Fibroblast of lung (primary cell): ENCODE data around the gene MROH7. TPM values are rescaled to one million over a fixed set of nuclear protein-coding genes. Genes with fewer than 3 reads are reported as not detected.

ENCODE experiments used
- DNase-seq, 2 donors: peaks; one replicate each; pipeline versions ENCODE4 v3.0.0 to v3.0.0-alpha.2; 2010; ENCODE audit warnings: low read depth in 2 of 2
- H2AFZ ChIP-seq: 2 replicates; pipeline ENCODE4 v1.5.1; 2012; ENCODE audit warnings: low read length, control low read depth, inconsistent platforms
- H3K27ac ChIP-seq: 2 replicates; pipeline ENCODE4 v1.5.1; 2011; ENCODE audit warnings: low read length, control low read depth; ENCODE audit not compliant: insufficient read depth
- H3K27me3 ChIP-seq: 2 replicates; pipeline ENCODE4 v1.5.1; 2011; ENCODE audit warnings: mild to moderate bottlenecking, low read length; ENCODE audit not compliant: control insufficient read depth, insufficient read depth
- H3K36me3 ChIP-seq: 2 replicates; pipeline ENCODE4 v1.5.1; 2011; ENCODE audit warnings: low read length; ENCODE audit not compliant: control insufficient read depth, insufficient read depth
- H3K4me1 ChIP-seq: 2 replicates; pipeline ENCODE4 v1.5.1; 2011; ENCODE audit warnings: low read length; ENCODE audit not compliant: control insufficient read depth, insufficient read depth; ENCODE audit errors: extremely low read depth
- H3K4me2 ChIP-seq: 2 replicates; pipeline ENCODE4 v1.5.1; 2011; ENCODE audit warnings: low read length, control low read depth; ENCODE audit not compliant: insufficient read depth; ENCODE audit errors: extremely low read depth
- H3K4me3 ChIP-seq, 4 experiments: fragments of 200-600 bp in 1 of 4; sonication (generic) in 1 of 4; replicated peaks in 1 of 4; 2 replicates each; pipeline ENCODE4 v1.5.1; 2011 to 2016; ENCODE audit warnings: low read length in 4 of 4, low read depth in 3 of 4, mild to moderate bottlenecking in 3 of 4, control low read depth in 2 of 4, inconsistent platforms in 1 of 4, mixed read lengths in 1 of 4; ENCODE audit not compliant: insufficient read depth in 1 of 4; ENCODE audit errors: control extremely low read depth in 1 of 4
- H3K79me2 ChIP-seq: 2 replicates; pipeline ENCODE4 v1.5.1; 2012; ENCODE audit warnings: mild to moderate bottlenecking, low read length, inconsistent platforms; ENCODE audit not compliant: control insufficient read depth, insufficient read depth
- H3K9ac ChIP-seq: 2 replicates; pipeline ENCODE4 v1.5.1; 2011; ENCODE audit warnings: mild to moderate bottlenecking, low read length, control low read depth; ENCODE audit not compliant: insufficient read depth
- H3K9me3 ChIP-seq: 2 replicates; pipeline ENCODE4 v1.5.1; 2012; ENCODE audit warnings: low read depth, low read length; ENCODE audit not compliant: control insufficient read depth, insufficient read depth
- H4K20me1 ChIP-seq: 2 replicates; pipeline ENCODE4 v1.5.1; 2011; ENCODE audit warnings: low read length; ENCODE audit not compliant: control insufficient read depth, insufficient read depth; ENCODE audit errors: extremely low read depth
- CTCF ChIP-seq, 2 donors: IDR thresholded peaks in 1 of 2; conservative IDR thresholded peaks in 1 of 2; 1 replicate in 1 of 2; 2 replicates in 1 of 2; pipeline ENCODE4 v1.5.1; 2011 to 2012; ENCODE audit warnings: low read length in 2 of 2, control low read depth in 1 of 2, inconsistent platforms in 1 of 2, low read depth in 1 of 2, mild to moderate bottlenecking in 1 of 2
- EZH2 ChIP-seq: IDR thresholded peaks from 2 replicates; pipeline ENCODE4 v1.5.1; 2012; ENCODE audit warnings: low read length, control low read depth, mild to moderate bottlenecking; ENCODE audit errors: missing control alignments
- polyA plus RNA-seq, 2 donors: library from polyadenylated mRNA; depleted of rRNA in 1 of 2; stranded (reverse) in 1 of 2; unstranded in 1 of 2; fragments of >200 nt; gene quantifications; 2 replicates each; pipeline ENCODE4 v1.2.1, GENCODE V29; 2011 to 2012; ENCODE audit warnings: missing spikeins in 1 of 2
- total RNA-seq: library from RNA; depleted of rRNA; stranded (reverse); fragments of >200 nt; gene quantifications from 2 replicates; pipeline ENCODE4 v1.2.1, GENCODE V29; 2014

MROH7 gene
- total and polyA plus RNA-seq, 2 donors (not counting 1 experiment from before 2014, with no cell fraction given) = 0.01 to 0.33 TPM

GRCh38 chr1:54681358-54681757 lies 39.8 kb downstream of the MROH7 start:
- H2AFZ ChIP-seq = no peak overlapping the region
- no peaks in the 10 kb centered on the region for H3K9me3 ChIP-seq
- no peak overlapping the region for H3K4me2 ChIP-seq
- no peak overlapping the region for H3K4me3 ChIP-seq
- H3K9ac ChIP-seq = no peak overlapping the region
- TF ChIP-seq EZH2 = no peak
- TF ChIP-seq CTCF (conservative IDR thresholded peaks at IDR 0.05 in 1 of 2, IDR thresholded peaks at IDR 0.05 in 1 of 2; ENCODE audit: low read depth in 1 of 2, low read length in 2 of 2) = no peak
- no peaks in the 10 kb centered on the region for H3K36me3 ChIP-seq
- no peaks in the 10 kb centered on the region for H3K4me1 ChIP-seq
- H3K79me2 ChIP-seq = no peaks in the 10 kb centered on the region
- H3K27ac ChIP-seq = no peak overlapping the region
- H4K20me1 ChIP-seq = no peaks in the 10 kb centered on the region
- peak in 1 of 2 donors; percentile 5 for DNase-seq
- peaks cover 4% of the 10 kb centered on the region for H3K27me3 ChIP-seq

GRCh38 chr1:54683453-54683852 lies 41.9 kb downstream of the MROH7 start:
- Histone ChIP-seq H3K4me1 (no peaks in the 10 kb centered on the region), H3K36me3 (no peaks in the 10 kb centered on the region), H3K27me3 (peaks cover 4% of the 10 kb centered on the region), H3K9ac (no peak overlapping the region), H3K4me2 (no peak overlapping the region), H3K4me3 (no peak overlapping the region), H3K9me3 (no peaks in the 10 kb centered on the region), H3K27ac (no peak overlapping the region), H2AFZ (no peak overlapping the region), H4K20me1 (no peaks in the 10 kb centered on the region), H3K79me2 (no peaks in the 10 kb centered on the region)
- TF ChIP-seq CTCF (conservative IDR thresholded peaks at IDR 0.05 in 1 of 2, IDR thresholded peaks at IDR 0.05 in 1 of 2; ENCODE audit: low read depth in 1 of 2, low read length in 2 of 2) = no peak
- no peak for DNase-seq

GRCh38 chr1:54685335-54685905 lies 43.8 kb downstream of the MROH7 start:
- Histone ChIP-seq H3K4me1 (no peaks in the 10 kb centered on the region), H3K9ac (no peak overlapping the region), H3K4me2 (no peak overlapping the region), H3K79me2 (no peaks in the 10 kb centered on the region), H3K27me3 (peaks cover 2% of the 10 kb centered on the region), H2AFZ (no peak overlapping the region), H3K36me3 (no peaks in the 10 kb centered on the region), H3K4me3 (no peak overlapping the region), H3K9me3 (no peaks in the 10 kb centered on the region), H3K27ac (no peak overlapping the region), H4K20me1 (no peaks in the 10 kb centered on the region)
- no peak for TF ChIP-seq EZH2
- no peak for TF ChIP-seq CTCF (conservative IDR thresholded peaks at IDR 0.05 in 1 of 2, IDR thresholded peaks at IDR 0.05 in 1 of 2; ENCODE audit: low read depth in 1 of 2, low read length in 2 of 2)
- DNase-seq = no peak
